Upper lobe of left lung (tissue), 4 donors: ENCODE results near the gene RAI1.

Experiments used
- EP300 ChIP-seq, 4 donors: sonication (generic); formaldehyde crosslinking; IDR thresholded peaks; one replicate each; pipeline ENCODE4 v1.5.1; 2017; ENCODE audit warnings: antibody characterized with exemption in 4 of 4, control low read depth in 2 of 4
- POLR2A ChIP-seq, 4 donors: fragments of 450-650 bp; IDR thresholded peaks; one replicate each; pipeline ENCODE4 v1.5.1; 2016 to 2017; ENCODE audit warnings: antibody characterized with exemption in 4 of 4, mild to moderate bottlenecking in 2 of 4
- POLR2AphosphoS5 ChIP-seq, 2 donors: sonication (generic); formaldehyde crosslinking; IDR thresholded peaks; one replicate each; pipeline ENCODE4 v1.5.1; 2017; ENCODE audit warnings: antibody characterized with exemption in 2 of 2
- TF ChIP-seq, protein P1 (sequence below), 6 experiments: fragments of 450-650 bp in 4 of 6; fragments of 200-600 bp in 2 of 6; sonication (generic) in 2 of 6; IDR thresholded peaks; one replicate each; pipeline ENCODE4 v1.5.1; 2016 to 2019; ENCODE audit warnings: antibody characterized with exemption in 6 of 6

DNA sequence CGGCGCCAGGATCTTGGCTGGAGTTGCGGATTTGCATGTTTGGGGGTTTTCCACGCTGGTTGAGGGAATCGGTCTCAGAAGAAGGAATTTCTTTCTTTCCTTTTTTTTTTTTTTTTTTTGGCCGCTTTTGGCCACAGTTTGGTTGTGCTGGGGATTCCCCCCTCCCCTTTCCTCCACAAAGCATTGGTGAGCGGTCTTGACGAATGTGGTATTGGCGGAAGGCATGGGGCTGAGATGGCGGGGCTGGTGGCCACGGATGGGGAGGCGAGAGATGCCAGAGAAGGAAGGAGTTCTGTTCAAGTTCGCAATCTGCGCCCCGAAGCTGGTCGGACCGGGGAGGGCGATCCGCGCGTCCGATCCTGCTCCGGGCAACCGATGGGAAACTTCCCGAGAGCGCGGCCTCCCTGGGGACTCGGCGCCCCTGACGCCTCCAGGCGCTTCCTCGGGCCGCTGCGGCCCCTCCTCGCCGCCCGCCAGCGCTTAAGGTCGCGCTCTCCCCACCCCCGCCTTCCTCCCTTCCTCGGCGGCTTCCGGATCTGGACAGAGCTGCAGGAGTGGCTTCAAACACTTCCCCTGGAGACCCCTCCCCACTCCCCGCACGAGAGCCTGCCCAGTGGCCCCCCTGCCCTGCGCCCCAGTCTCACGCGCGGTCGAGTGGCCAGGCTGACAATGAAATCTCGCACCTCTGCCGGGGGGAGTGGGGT is 43.2 kb downstream of the RAI1 start:
- TF ChIP-seq POLR2AphosphoS5 (IDR thresholded peaks at IDR 0.05) (no peak), POLR2A (IDR thresholded peaks at IDR 0.05) (no peak), EP300 (IDR thresholded peaks at IDR 0.05) (no peak)
- TF ChIP-seq, protein P1, sequence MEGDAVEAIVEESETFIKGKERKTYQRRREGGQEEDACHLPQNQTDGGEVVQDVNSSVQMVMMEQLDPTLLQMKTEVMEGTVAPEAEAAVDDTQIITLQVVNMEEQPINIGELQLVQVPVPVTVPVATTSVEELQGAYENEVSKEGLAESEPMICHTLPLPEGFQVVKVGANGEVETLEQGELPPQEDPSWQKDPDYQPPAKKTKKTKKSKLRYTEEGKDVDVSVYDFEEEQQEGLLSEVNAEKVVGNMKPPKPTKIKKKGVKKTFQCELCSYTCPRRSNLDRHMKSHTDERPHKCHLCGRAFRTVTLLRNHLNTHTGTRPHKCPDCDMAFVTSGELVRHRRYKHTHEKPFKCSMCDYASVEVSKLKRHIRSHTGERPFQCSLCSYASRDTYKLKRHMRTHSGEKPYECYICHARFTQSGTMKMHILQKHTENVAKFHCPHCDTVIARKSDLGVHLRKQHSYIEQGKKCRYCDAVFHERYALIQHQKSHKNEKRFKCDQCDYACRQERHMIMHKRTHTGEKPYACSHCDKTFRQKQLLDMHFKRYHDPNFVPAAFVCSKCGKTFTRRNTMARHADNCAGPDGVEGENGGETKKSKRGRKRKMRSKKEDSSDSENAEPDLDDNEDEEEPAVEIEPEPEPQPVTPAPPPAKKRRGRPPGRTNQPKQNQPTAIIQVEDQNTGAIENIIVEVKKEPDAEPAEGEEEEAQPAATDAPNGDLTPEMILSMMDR (IDR thresholded peaks at IDR 0.05), result no peak
